GM12874 (cell line): Measurements from ENCODE around the gene MALRD1.

Experiments
- TF ChIP-seq, protein P1 (sequence below): IDR thresholded peaks from 2 replicates; pipeline ENCODE4 v1.5.1; 2011; ENCODE audit warnings: low read depth, mild to moderate bottlenecking, control low read depth, low read length, moderate library complexity; ENCODE audit not compliant: insufficient read depth

The MALRD1 gene

DNA sequence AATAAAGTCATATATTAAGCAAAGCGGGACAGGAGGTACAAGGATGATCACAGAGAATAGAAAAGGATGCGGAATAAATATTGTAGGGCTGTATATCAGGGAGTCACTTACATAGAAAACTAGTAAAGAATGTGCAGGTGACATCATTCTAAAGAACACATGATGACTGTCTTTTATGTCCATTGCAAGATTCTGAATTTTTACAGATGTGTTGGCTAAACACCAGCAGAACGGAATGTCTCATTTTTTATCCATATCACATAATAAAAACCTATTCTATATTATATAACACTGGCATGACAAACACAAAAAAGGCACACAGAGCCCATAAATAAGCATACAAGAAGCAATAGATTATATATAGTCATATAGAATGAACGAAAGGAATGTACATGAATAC lies 448.4 kb downstream of the MALRD1 start:
- TF ChIP-seq, protein P1, sequence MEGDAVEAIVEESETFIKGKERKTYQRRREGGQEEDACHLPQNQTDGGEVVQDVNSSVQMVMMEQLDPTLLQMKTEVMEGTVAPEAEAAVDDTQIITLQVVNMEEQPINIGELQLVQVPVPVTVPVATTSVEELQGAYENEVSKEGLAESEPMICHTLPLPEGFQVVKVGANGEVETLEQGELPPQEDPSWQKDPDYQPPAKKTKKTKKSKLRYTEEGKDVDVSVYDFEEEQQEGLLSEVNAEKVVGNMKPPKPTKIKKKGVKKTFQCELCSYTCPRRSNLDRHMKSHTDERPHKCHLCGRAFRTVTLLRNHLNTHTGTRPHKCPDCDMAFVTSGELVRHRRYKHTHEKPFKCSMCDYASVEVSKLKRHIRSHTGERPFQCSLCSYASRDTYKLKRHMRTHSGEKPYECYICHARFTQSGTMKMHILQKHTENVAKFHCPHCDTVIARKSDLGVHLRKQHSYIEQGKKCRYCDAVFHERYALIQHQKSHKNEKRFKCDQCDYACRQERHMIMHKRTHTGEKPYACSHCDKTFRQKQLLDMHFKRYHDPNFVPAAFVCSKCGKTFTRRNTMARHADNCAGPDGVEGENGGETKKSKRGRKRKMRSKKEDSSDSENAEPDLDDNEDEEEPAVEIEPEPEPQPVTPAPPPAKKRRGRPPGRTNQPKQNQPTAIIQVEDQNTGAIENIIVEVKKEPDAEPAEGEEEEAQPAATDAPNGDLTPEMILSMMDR = no peak

GRCh38 chr10:19498393-19499290 lies 450.0 kb downstream of the MALRD1 start:
- TF ChIP-seq, protein P1 = no peak

DNA sequence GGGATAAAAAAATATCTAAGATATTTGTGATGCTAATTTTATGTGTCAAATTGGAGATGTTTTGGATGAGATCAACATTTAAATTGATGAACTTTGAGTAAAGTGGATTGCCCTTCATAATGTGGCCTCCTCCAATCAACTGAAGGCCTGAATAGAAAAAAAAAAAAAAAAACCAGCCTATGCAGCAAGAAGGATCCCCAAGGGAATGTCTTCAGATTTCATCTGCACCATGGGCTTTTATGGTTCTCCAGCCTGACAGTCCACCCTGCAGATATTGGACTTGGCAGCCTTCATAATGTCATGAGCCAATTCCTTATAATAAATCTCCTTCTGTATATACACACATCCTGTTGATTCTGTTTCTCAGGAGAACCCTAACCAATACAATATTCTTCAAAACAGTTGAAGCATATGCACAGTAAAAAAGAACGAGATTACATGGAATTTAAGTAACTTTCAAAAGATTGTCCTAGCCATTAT lies 450.7 kb downstream of the MALRD1 start:
- TF ChIP-seq, protein P1 = no peak

DNA sequence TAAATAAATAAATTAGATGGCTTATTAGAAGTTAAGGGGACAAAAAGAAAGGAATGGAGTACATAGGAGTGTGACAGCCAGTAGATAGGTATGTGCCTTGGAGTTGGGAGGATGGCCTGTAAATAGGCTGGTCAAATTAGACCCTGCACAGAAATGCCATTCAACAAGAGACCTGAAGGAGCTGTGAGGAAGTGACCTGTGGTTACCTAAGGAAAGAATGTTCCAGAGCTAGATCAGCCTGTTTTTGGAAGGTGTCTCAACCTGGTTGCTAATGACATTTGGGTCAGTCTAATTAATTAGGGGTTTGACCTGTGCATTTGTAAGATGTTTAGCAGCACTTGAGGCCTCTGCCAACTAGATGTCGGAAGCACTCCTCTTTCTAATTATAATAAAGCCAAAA lies 452.4 kb downstream of the MALRD1 start:
- TF ChIP-seq, protein P1 = no peak

- TF ChIP-seq, protein P1 = no peak
Measured at GRCh38 chr10:19505320-19506312, 457.0 kb downstream of the MALRD1 start.

DNA sequence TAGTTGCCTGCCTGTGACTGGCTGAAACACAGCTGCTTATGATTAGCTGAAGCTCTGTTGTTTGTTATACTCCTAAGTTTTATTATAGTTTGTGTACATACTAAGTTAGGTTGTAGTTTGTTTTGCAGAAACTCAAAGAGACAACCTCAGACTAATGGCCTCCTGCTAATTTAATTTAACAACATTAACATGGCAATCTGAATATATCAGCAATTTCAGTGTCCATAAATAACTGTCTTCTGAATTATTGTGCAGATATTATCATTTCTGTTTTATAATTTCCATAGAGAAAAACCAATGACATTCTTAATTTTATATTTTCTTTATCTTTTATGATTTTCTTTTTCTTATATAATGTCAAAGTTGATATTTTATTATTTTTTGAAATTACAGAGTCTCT lies 469.5 kb downstream of the MALRD1 start:
- TF ChIP-seq, protein P1 = no peak

DNA sequence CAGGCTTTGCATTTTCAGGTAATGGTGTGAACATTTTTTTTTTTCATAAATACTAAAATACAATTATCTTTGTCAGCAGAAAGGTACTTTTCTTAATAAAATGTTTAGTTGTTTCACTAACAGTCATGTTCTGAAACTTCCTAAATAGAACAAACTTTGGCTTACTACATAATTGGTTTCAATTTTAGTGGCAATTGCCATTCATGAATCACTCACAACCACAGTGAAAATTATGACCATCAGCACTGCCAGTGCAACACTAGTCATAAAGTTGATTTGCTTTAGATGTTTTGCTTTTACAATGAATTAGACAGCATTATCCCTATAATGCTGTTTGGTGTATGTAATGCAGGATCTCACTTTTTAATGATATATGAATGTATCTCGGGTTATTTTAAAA lies 470.0 kb downstream of the MALRD1 start:
- TF ChIP-seq, protein P1 = no peak
